ENCODE data around the gene CCDC170. TPM values are rescaled to one million over a fixed set of nuclear protein-coding genes. Genes with fewer than 3 reads are reported as not detected.
A peak's percentile ranks its signal among the peaks of the same experiment; 100 is the strongest.

CCDC170 gene
- total RNA-seq, 2 donors from 2014 or later: 0.11 to 0.20 TPM

DNA sequence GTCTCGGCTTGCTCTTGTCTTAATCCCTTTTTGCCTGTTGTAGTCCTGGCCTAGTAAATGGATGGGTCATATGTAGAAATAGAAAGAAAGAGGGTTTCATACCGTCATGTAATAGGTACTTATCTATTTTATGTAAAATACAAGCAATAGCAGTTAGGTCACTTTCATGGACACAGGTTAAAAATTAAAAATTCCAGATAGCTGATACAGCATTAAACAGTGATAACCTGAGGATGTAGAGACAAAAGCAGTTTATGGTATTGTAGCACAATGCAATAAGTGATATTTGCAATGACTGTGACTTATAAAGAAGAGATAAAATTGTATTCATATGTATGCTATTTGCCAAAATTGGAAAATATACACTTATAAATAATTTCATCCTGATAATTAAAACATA is 96.9 kb downstream of the CCDC170 start:
- H3K27me3 ChIP-seq: no peaks in the 10 kb centered on the region
- TF ChIP-seq, protein P1, sequence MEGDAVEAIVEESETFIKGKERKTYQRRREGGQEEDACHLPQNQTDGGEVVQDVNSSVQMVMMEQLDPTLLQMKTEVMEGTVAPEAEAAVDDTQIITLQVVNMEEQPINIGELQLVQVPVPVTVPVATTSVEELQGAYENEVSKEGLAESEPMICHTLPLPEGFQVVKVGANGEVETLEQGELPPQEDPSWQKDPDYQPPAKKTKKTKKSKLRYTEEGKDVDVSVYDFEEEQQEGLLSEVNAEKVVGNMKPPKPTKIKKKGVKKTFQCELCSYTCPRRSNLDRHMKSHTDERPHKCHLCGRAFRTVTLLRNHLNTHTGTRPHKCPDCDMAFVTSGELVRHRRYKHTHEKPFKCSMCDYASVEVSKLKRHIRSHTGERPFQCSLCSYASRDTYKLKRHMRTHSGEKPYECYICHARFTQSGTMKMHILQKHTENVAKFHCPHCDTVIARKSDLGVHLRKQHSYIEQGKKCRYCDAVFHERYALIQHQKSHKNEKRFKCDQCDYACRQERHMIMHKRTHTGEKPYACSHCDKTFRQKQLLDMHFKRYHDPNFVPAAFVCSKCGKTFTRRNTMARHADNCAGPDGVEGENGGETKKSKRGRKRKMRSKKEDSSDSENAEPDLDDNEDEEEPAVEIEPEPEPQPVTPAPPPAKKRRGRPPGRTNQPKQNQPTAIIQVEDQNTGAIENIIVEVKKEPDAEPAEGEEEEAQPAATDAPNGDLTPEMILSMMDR (IDR thresholded peaks at IDR 0.05): no peak

DNA sequence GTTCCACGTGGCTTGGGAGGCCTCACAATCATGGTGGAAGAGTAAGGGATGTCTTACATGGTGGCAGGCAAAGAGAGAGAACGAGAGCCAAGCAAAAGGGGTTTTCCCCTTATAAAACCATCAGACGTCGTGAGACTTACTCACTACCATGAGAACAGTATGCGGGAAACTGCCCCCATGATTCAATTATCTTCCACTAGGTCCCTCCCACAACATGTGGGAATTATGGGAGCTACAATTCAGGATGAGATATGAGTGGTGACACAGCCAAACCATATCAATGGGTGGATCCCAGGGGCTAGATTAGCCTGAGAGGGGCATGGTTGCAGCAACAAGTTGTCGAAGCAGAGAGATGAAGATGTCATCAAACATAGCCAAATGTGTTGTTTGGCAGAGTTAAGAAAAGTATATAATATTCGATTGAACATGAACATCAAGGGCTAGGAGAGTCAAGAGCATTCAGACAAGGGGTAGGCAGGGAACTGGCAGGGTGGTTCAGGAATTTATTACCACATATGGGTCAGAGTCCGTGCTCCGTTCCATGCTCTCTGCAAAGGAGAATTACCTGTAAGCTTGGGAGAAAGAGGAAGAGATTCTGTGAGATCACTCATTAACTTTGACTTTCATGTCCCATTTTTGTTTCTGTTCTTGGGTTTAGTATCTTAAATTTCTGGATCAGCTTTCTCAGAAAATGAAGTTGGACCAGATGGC is 98.8 kb downstream of the CCDC170 start:
- Histone ChIP-seq H3K27ac (no peak overlapping the region), H3K9me3 (peaks cover 7 to 11% of the 10 kb centered on the region in 2 donors), H3K27me3 (no peaks in the 10 kb centered on the region), H3K36me3 (no peaks in the 10 kb centered on the region), H3K4me3 (no peak overlapping the region), H3K4me1 (no peaks in the 10 kb centered on the region)
- TF ChIP-seq, protein P1 (IDR thresholded peaks at IDR 0.05): no peak
- DNase-seq (ENCODE audit: low spot score): no peak

More for the DNA sequence above, 96.9 kb downstream of the CCDC170 start:
- Histone ChIP-seq H3K4me3 (no peak overlapping the region), H3K27ac (no peak overlapping the region), H3K9me3 (peaks cover 7 to 11% of the 10 kb centered on the region in 2 donors), H3K4me1 (no peaks in the 10 kb centered on the region), H3K36me3 (no peaks in the 10 kb centered on the region)
- DNase-seq (ENCODE audit: low spot score): no peak

DNA sequence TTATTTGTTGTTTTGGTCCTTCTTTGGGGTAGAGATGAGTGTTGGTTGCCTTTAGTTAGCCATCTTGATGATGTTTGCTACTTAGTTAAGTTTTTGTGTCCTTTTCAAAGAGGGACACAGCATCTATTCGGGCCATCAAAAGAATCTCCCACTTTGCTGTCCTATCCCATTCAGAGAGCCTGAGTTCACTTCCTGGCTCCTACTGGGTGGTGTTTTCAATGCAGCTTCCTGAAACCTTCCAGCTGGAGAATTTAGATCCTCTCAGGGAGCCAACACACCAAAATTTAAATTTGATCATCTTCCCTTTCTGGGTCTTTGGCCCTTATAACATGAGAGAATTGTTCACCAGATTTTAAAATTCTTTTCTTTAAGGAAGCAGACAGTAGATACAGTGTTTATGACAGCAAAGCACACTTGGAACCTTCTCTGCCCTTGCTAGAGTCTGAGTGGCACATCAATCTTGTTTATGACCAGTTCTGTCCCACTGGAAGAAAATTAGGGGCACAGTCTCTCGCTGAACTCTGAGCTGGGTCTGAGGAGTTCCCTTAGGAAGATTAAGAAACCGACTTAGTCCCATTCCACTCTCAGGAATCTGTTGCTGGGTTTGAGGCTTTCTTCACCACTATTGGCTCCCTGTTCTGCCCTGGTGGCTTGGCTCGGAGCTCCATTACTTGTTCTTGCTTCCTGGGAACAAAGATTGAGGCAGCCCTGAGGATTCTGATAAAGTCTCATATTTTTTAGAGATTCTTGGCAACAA is 115.5 kb downstream of the CCDC170 start:
- Histone ChIP-seq H3K27me3 (no peaks in the 10 kb centered on the region), H3K9me3 (peaks cover 0 to 15% of the 10 kb centered on the region in 2 donors), H3K4me3 (no peak overlapping the region), H3K4me1 (no peaks in the 10 kb centered on the region), H3K36me3 (no peaks in the 10 kb centered on the region), H3K27ac (peak overlapping the region; percentile 42 to 67)
- TF ChIP-seq, protein P1 (IDR thresholded peaks at IDR 0.05): no peak
- DNase-seq (ENCODE audit: low spot score): peak; percentile 70

DNA sequence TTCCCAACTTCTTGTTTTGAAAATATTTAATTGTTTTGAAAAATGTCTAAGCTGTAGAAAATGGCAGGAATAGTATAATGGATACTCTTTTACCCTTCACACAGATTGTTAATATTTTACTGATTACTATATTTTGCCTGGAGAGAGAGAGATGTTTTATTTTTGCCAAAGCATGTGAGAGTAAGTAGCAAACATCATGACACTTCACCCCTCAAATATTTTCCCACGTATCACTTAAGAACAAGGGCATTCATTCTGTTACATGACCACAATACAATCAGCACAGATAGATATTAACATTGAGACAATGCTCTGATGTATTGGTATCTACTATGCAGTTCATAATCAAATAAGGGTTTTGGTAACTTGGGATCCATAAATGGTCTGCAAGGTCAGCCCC is 116.5 kb downstream of the CCDC170 start:
- Histone ChIP-seq H3K4me1 (no peaks in the 10 kb centered on the region), H3K27ac (no peak overlapping the region), H3K36me3 (no peaks in the 10 kb centered on the region), H3K4me3 (no peak overlapping the region), H3K9me3 (peaks cover 0 to 15% of the 10 kb centered on the region in 2 donors), H3K27me3 (no peaks in the 10 kb centered on the region)
- TF ChIP-seq, protein P1 (IDR thresholded peaks at IDR 0.05): no peak
- no peak for DNase-seq (ENCODE audit: low spot score)

DNA sequence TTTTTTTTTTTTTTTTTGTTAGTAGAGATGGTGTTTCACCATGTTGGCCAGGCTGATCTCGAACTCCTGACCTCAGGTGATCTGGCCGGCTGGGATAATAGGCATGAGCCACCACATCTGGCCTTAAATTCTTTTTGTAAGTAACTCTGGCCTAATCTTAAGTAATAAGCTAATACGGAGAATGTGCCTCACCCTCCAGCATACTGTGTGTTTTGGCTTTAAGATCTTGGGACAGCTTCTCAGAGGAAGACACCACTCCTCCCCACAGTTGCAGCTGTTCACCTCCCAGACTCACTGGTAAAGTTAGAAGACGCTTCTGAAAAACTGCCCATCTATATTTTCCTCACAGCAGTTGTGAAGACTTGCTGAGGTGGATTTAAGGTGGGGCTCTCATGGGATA is 120.8 kb downstream of the CCDC170 start:
- H3K4me1 ChIP-seq: no peaks in the 10 kb centered on the region

More for the DNA sequence above, 120.8 kb downstream of the CCDC170 start:
- Histone ChIP-seq H3K4me3 (no peak overlapping the region), H3K27me3 (no peaks in the 10 kb centered on the region), H3K36me3 (no peaks in the 10 kb centered on the region), H3K9me3 (no peaks in the 10 kb centered on the region), H3K27ac (no peak overlapping the region)
- no peak for DNase-seq (ENCODE audit: low spot score)
- TF ChIP-seq, protein P1 (IDR thresholded peaks at IDR 0.05): no peak

Measured in right atrium auricular region (tissue), 2 donors.